Uterus (tissue), 2 donors: ENCODE results near the gene MYOZ1.

Experiments
- POLR2A ChIP-seq, 2 donors: fragments of 450-650 bp; IDR thresholded peaks; one replicate each; pipeline ENCODE4 v1.6.1; 2016; ENCODE audit warnings: antibody characterized with exemption in 2 of 2, mild to moderate bottlenecking in 1 of 2, moderate library complexity in 1 of 2
- TF ChIP-seq, protein P1 (sequence below), 4 experiments: fragments of 200-600 bp in 2 of 4; fragments of 450-650 bp in 2 of 4; sonication (generic) in 2 of 4; IDR thresholded peaks; one replicate each; pipeline ENCODE4 v1.5.1; 2016 to 2019; ENCODE audit warnings: antibody characterized with exemption in 4 of 4, mild to moderate bottlenecking in 2 of 4, moderate library complexity in 1 of 4

- TF ChIP-seq, protein P1, sequence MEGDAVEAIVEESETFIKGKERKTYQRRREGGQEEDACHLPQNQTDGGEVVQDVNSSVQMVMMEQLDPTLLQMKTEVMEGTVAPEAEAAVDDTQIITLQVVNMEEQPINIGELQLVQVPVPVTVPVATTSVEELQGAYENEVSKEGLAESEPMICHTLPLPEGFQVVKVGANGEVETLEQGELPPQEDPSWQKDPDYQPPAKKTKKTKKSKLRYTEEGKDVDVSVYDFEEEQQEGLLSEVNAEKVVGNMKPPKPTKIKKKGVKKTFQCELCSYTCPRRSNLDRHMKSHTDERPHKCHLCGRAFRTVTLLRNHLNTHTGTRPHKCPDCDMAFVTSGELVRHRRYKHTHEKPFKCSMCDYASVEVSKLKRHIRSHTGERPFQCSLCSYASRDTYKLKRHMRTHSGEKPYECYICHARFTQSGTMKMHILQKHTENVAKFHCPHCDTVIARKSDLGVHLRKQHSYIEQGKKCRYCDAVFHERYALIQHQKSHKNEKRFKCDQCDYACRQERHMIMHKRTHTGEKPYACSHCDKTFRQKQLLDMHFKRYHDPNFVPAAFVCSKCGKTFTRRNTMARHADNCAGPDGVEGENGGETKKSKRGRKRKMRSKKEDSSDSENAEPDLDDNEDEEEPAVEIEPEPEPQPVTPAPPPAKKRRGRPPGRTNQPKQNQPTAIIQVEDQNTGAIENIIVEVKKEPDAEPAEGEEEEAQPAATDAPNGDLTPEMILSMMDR (IDR thresholded peaks at IDR 0.05): no peak
- no peak for TF ChIP-seq POLR2A (IDR thresholded peaks at IDR 0.05)
Measured at GRCh38 chr10:73585327-73585726, 55.9 kb downstream of the MYOZ1 start.
